Embryonic facial prominence (tissue), 1 donor: Measurements from ENCODE around the gene LCK.

Source experiments
- DNase-seq: peaks from one replicate; pipeline ENCODE4 v3.0.0-alpha.2; 2016; ENCODE audit errors: extremely low spot score

The LCK gene

GRCh38 chr1:32250893-32251716, at the start of gene LCK:
LCK (plus strand) TSS chr1:32251265; CDS start chr1:32274330, 23,065 bp downstream.
- no peak for DNase-seq

GRCh38 chr1:32204943-32205361, 46.1 kb upstream of the LCK start:
- DNase-seq, result no peak

GRCh38 chr1:32205401-32206370, 45.4 kb upstream of the LCK start, which contains the start of gene IQCC:
IQCC (plus strand) TSS chr1:32205671; CDS start chr1:32205682, 11 bp downstream.
- peak; percentile 74 for DNase-seq

GRCh38 chr1:32208469-32208868, 42.6 kb upstream of the LCK start:
- no peak for DNase-seq

DNA sequence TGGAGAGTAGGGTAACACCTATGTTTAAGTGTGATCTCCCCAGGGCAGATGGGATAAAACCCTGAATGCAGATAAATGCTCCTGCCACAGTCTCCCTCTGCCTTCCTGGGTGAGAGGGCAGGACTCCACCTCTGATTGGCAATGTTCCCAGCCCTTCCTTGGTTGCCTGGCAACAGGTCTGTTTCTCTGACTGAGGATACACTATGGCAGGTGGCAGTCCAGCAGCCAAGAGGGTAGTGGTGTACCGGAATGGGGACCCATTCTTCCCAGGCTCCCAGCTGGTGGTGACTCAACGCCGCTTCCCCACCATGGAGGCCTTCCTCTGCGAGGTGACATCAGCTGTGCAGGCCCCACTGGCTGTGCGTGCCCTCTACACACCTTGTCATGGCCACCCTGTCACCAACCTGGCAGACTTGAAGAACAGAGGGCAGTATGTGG, 42.2 kb upstream of the LCK start, which contains the start of gene DCDC2B:
TSS of gene DCDC2B (plus strand) at position 199 of the 438 bp plus-strand sequence. CDS start at position 204, 5 bp downstream.
- DNase-seq, result no peak

DNA sequence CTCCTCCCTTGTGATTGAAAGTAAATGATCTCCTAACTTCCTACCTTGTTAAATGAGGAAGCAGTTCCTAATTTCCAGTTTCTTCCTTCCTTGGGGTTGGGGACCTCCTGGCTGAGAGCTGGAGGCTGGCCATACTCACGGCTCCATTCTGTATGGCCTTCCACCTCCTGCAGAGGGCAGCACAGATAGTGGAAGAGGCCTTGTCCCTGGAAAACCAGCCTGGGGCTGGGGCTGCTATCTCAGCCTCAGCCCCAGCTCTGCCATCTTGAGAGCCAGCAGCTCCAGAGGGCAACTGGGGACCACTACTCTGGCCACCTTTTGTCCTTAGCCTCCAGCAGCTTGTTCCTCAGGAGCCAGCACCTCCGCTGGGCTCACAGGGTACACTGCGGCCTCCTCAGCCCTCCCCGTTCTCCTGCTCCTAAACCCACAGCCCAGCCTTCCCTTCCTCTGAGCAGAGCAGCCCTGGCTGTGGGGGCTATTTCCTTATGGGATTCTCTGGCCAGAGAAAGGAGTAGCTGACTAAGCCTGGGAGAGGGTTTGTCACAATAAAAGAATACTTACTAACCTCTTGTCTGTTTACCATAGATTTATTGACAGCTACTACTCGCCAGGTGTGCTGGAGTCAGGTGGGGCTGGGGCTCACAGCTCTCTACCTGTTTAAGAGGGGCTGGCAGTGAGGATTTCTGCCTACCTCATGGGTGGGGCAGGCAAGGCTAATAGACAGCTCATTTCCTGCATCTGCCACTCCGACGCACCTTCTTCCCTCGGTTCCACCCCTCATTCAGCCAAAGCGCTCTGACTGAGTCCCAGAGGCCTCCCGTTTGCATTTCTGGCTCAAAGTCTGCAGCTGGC, 35.2 kb upstream of the LCK start:
- no peak for DNase-seq

GRCh38 chr1:32216566-32216965, 34.5 kb upstream of the LCK start:
- DNase-seq, result no peak

GRCh38 chr1:32219022-32219421, 32.0 kb upstream of the LCK start:
- DNase-seq, result no peak

DNA sequence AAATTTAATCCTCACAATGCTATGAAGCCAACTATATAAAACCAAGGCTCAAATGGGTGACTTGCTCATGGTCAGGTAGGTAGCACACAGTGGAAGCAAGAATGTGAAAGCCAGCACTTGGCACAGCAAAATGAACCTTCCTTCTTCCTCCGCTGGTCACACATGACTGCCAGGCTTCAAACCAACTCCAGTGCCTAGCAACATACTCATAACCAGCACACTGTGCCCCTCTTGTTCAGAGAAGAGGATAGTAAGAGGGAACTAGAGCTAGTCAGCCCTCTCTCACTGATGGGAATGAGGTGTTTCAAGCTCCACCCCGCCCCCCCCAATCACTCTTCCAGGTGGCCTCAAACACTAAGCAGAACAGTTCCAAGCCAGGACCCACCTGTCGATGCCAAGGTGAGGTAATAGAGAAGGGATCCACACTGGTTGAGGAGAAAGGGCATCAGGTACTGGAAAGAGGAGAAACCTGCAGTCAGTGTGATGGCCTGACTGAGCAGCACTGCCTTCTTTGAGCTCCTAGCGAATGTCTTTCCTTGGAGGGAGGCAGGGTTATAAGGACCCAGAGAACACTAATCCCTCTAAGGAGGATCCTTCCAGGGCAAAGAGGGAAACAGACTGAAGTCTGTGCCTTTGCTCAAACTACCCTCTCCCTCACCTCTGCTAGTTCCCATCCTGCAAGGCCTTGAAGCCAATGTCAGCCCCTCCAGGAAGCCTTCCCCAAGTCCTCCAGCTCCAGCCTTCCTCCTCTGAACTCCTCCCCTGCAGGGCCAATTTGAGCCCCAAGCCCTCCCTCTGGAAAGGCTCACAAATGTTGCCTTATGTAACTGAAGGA, 30.1 kb upstream of the LCK start:
- no peak for DNase-seq

- DNase-seq, result no peak
Measured at GRCh38 chr1:32221581-32221979, 29.5 kb upstream of the LCK start.

DNA sequence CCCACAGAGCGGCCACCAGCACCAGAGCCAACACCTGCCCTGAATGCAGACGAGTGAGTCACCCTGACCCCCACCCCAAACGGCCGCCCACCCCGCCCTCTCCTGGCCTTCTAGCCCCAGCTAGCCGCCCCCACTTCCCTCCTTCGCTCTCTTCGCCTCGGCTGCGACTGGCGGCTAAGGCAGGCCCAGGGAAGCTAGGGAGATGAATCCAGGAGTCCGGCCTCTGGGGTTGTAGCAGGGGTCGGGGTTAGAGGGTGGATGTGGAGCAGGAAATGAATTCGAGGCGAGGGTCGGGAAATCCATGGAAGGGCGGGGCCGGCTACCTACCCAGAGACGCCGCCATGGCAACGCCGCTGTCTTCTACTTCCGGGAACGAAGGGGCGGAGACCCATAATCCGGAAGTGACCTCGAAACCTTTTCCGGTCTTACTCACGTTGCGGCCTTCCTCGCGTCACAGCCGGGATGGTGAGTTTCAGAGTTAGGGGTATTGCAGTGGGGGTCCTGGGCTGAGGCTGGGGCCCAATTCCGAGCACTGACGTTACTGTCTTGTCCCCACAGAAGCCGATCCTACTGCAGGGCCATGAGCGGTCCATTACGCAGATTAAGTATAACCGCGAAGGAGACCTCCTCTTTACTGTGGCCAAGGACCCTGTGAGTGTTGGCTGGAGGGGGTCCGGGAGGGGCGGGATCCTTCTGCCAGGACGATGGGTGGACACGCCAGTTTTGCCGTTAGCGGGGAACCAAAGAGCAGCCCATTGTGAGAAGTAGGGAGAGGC, 28.9 kb upstream of the LCK start, which contains the start of the genes EIF3I and TMEM234:
TSS of gene EIF3I (plus strand) at position 428 of the 776 bp plus-strand sequence. CDS start at position 463, 35 bp downstream.
TSS of gene TMEM234 (minus strand) at position 374 of the 776 bp plus-strand sequence. CDS start at position 343, 31 bp downstream.
- peak; percentile 90 for DNase-seq

- DNase-seq, result no peak
Measured at GRCh38 chr1:32223683-32224082, 27.4 kb upstream of the LCK start.

DNA sequence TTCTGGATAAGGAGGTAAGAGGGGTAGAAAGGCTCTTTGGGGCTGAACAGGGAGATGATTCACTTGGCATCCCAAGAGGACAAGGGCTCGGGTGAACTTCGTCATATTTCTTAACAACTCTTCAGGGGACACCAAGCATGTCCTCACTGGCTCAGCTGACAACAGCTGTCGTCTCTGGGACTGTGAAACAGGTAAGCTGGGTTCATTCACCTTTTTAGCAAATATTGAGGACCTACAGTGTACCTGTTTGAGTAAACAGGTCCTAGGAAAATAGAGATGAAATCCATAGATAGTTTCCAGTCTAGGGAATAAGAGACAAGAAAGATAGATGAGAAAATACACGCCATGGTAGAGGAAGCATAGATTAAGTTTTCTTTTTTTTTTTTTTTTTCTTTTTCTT, 26.8 kb upstream of the LCK start:
- DNase-seq, result no peak

- DNase-seq, result no peak
Measured at GRCh38 chr1:32228771-32229170, 22.3 kb upstream of the LCK start.

DNA sequence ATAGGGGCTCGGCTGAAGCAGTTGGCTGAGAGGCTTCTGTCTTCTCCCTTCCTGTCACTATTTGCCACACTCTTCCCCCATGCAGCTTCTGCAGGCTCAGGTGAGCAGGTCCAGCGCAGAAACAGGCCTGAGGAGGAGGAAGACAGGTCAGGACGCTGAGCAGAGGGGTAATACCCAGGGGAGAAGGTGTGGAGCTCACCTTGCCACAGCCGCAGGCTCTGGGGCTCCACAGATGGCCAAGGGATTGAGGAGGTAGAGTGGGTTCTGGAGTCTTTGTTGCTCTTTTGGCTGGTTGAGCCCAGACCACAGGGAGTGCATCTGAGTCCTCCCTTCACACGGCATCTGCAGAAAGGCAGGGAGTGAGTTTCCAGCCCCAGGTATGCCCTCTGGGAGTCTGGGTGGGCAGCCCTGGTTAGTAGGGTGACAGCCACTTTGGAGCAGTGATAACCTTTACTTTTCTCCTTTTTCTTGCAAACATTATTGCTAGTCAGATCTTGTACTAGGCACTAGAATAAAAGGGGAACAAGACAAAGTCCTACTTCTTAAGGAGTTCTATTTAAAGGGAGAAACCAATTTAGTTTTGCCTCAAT, 19.1 kb upstream of the LCK start:
- no peak for DNase-seq

DNA sequence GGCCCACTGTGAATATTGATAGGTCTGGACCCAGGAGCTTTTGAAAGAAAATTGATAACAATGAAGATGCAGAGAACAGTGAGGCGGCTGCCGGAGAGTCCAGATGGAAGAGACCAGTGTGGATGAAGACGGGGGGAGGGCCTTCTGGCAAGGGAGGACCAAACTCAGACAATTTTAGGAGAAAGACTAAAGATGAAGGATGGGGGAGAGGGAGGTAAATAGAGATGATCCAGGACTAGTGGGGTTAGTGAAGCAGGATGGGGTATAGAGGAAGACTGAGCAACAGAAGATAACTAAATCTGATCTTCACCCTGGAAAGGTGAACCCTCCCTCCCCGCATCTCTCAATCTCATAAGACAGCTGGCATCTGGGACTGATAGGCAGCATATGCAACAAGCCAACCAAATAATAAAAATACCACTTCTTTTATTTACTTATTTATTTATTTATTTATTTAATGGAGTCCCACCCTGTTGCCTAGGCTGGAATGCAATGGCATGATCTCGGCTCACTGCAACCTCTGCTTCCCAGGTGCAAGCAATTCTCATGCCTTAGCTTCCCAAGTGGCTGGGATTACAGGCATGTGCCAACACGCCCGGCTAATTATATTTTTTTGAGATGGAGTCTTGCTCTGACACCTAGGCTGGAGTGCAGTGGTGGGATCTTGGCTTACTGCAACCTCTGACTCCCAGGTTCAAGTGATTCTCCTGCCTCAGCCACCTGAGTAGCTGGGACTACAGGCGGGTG, 18.3 kb upstream of the LCK start:
- DNase-seq, result no peak

DNA sequence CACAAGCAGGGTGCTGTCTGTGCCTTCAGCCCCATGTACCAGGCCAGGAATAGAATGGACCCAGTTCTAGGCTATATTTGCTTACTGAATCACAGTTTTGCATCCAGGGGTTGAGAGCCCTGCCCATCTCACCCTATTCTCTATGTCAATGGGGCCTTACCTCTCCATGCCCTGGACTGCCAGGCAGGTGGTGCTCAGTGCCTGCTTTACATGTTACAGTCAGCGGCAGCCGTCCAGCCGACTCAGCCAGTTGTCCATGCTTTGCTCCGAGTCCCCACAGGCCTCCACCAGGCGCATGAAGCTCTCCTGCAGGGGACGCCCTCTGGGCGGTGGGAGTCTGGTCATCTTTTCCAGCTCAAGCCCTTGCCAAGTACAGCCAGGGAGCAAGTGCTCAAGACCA, 16.3 kb upstream of the LCK start:
- no peak for DNase-seq

GRCh38 chr1:32239337-32239736, 11.7 kb upstream of the LCK start:
- no peak for DNase-seq
